Measurements from ENCODE around the gene NCOR2.

GRCh38 chr12:124605150-124605882 is 37.9 kb upstream of the NCOR2 start:
- TF ChIP-seq, protein P1, sequence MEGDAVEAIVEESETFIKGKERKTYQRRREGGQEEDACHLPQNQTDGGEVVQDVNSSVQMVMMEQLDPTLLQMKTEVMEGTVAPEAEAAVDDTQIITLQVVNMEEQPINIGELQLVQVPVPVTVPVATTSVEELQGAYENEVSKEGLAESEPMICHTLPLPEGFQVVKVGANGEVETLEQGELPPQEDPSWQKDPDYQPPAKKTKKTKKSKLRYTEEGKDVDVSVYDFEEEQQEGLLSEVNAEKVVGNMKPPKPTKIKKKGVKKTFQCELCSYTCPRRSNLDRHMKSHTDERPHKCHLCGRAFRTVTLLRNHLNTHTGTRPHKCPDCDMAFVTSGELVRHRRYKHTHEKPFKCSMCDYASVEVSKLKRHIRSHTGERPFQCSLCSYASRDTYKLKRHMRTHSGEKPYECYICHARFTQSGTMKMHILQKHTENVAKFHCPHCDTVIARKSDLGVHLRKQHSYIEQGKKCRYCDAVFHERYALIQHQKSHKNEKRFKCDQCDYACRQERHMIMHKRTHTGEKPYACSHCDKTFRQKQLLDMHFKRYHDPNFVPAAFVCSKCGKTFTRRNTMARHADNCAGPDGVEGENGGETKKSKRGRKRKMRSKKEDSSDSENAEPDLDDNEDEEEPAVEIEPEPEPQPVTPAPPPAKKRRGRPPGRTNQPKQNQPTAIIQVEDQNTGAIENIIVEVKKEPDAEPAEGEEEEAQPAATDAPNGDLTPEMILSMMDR (IDR thresholded peaks at IDR 0.05): no peak
- no peak for TF ChIP-seq POLR2A (IDR thresholded peaks at IDR 0.05)
